Bone marrow (tissue), 2 donors: ENCODE measurements around the gene ADAMTS17.

Source experiments
- DNase-seq, 2 donors: peaks; one replicate each; lab custom pipeline; 2025; lab: John Stamatoyannopoulos, UW

The ADAMTS17 gene

GRCh38 chr15:100198442-100198841 is 143.3 kb downstream of the ADAMTS17 start:
- DNase-seq = no peak

- DNase-seq = no peak
These were observed 145.3 kb downstream of the ADAMTS17 start for GRCh38 chr15:100196326-100197058.

- DNase-seq = no peak
These were observed 146.8 kb downstream of the ADAMTS17 start for GRCh38 chr15:100194996-100195395.

GRCh38 chr15:100193277-100193860 is 148.4 kb downstream of the ADAMTS17 start:
- no peak for DNase-seq

GRCh38 chr15:100192097-100193080 is 149.4 kb downstream of the ADAMTS17 start:
- no peak for DNase-seq

- DNase-seq = no peak
These were observed 150.6 kb downstream of the ADAMTS17 start for GRCh38 chr15:100191161-100191560.

GRCh38 chr15:100190675-100191074 is 151.1 kb downstream of the ADAMTS17 start:
- DNase-seq = no peak

GRCh38 chr15:100189849-100190248 is 151.9 kb downstream of the ADAMTS17 start:
- DNase-seq = no peak

GRCh38 chr15:100189319-100189718 is 152.5 kb downstream of the ADAMTS17 start:
- no peak for DNase-seq

- DNase-seq = no peak
These were observed 154.1 kb downstream of the ADAMTS17 start for GRCh38 chr15:100187677-100188076.

GRCh38 chr15:100186960-100187359 is 154.8 kb downstream of the ADAMTS17 start:
- DNase-seq = no peak

- DNase-seq = no peak
These were observed 155.4 kb downstream of the ADAMTS17 start for GRCh38 chr15:100186366-100186765.

GRCh38 chr15:100183921-100184495 is 157.8 kb downstream of the ADAMTS17 start:
- DNase-seq = no peak

- no peak for DNase-seq
These were observed 160.9 kb downstream of the ADAMTS17 start for GRCh38 chr15:100180921-100181320.

GRCh38 chr15:100175406-100176114 is 166.2 kb downstream of the ADAMTS17 start:
- DNase-seq = no peak

GRCh38 chr15:100174904-100175275 is 166.9 kb downstream of the ADAMTS17 start:
- no peak for DNase-seq

GRCh38 chr15:100174159-100174903 is 167.4 kb downstream of the ADAMTS17 start:
- DNase-seq = no peak

GRCh38 chr15:100172356-100173024 is 169.3 kb downstream of the ADAMTS17 start:
- DNase-seq = no peak

GRCh38 chr15:100171411-100171810 is 170.4 kb downstream of the ADAMTS17 start:
- DNase-seq = no peak
